Cortex of kidney (tissue), 1 donor: ENCODE measurements around the gene ZFP14.
"Not testable (repeated sequence)": the region's sequence is repeated elsewhere in the genome, so short reads cannot be mapped to it uniquely, and the experiment has no call there.

Experiments used
- DNase-seq: peaks from one replicate; lab custom pipeline; 2025; lab: John Stamatoyannopoulos, UW

The ZFP14 gene

DNA sequence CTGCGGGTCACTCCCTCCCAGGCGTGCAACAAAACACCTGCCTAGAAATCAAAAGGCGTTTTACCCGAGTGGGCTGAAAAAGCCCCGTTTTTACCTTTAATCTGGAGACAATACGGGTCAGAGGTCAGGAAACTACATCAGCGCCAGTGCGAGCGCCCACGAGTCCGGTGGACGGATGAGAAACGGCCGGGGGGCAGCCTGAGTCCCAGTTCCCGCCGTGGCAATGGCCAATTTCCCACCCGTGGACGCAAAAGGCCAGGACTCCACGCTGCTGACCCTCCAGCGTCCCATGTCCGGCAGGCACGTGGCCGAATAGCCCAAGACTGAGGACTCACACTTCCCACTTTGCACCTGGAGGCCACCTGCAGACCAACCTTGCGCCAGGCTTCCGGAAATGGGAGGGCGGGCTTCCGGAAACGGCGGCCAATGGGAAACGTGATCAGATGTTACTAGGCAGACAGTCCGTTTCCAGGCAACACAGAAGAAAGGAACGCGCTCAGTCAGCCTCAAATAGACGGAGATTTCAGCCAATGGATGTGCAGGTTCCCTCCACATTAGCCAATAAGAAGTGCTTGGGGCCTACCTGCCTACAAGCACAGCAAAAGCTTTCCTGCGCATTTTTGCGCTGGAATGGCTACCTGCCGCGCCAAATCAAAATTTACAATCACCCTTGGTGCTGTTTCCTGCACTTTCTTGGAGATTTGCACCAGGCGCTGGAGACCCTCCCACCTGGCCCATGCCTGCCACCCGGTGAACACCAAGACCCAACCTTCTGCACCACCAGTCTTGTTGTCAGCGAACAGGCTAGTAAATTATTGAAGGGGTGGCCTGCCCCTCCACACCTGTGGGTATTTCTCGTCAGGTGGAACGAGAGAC lies 47.4 kb downstream of the ZFP14 start:
- DNase-seq: no peak

DNA sequence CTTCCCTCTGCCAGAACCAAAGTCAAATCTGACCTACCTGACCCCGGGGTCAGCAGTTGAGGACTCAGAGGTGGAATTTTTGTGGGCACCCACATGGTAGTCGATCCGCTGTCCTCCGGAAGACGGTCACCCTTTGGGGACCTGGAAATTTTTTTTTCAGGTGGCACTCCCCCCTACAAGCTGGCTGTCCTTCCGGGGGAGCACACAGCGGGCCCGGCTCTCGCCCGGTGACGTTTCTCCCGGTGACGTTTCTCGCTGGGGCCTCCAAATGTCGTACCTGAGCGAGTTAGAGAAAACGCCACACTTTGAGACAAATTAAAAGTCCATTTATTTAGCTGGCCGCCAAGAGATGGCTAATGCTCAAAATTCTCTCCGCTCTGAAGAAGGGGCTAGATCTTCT lies 48.8 kb downstream of the ZFP14 start:
- DNase-seq: no peak

DNA sequence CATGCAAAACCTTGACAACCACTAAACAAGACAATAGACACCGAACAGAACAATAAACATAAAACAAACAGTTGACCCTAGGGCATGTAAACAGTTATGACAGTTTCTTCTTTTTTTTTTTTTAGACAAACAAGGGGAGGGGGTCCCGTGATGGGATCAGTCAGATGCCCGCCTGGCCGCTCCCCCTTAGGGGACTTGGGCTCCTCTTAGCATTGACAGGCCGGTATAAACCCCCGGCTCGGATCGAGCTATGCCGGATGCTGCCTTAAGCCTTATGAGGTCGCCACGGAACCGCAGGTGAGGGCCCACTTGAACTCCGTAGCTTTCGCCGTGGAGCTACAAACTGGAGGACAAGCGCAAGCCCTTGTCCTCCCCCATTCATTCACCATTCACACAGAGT lies 49.5 kb downstream of the ZFP14 start:
- DNase-seq: not testable (repeated sequence)

DNA sequence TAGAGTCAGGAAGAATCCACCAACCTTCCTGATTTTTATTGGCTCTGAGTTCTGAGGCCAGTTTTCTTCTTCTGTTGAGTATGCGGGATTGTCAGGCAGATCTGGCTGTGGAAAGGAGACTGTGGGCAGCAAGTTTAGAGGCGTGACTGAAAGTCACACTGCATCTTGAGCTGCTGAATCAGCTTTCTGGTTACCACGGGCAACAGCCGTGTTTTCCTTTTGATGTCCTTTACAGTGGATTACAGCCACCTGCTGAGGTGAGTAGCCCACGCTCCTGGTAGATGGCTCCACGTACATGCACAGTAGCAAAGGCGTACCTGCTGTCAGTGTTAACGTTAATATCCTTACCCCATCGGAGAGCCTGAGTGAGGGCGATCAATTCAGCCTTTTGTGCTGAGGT lies 52.4 kb downstream of the ZFP14 start:
- DNase-seq: not testable (repeated sequence)

DNA sequence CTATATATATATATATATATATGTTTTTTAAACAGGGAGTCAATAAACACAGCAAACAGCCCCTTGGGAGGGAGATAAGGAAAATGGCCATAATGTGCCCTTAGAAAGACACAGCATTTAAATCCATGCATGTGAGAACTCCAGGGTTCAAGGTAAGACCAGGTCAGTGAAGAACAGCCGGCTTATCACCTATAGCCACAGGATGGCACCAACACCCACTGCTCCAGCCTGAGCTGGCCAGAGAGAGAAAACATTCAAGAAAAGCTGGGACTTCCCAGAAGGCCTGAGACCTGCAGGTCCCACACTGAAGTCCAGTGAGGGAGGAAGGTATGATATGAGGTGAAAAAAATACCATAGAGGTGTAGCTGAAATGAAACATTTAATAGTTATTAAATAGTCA lies 63.8 kb downstream of the ZFP14 start:
- not testable (repeated sequence) for DNase-seq

DNA sequence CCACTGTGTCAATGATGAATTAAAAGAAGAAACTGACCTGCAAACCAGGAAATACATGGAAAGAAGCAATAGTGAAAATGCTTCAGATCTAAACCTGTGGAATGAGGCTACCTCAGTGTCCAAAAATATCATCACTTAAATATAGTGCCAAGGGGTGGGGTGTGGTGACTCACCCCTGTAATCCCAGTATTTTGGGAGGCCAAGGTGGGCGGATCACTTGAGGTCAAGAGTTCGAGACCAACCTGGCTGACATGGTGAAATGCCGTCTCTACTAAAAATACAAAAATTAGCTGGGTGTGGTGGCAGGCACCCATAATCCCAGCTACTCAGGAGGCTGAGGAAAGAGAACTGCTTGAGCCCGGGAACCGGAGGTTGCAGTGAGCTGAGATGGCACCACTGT lies 64.9 kb downstream of the ZFP14 start:
- DNase-seq: not testable (repeated sequence)

DNA sequence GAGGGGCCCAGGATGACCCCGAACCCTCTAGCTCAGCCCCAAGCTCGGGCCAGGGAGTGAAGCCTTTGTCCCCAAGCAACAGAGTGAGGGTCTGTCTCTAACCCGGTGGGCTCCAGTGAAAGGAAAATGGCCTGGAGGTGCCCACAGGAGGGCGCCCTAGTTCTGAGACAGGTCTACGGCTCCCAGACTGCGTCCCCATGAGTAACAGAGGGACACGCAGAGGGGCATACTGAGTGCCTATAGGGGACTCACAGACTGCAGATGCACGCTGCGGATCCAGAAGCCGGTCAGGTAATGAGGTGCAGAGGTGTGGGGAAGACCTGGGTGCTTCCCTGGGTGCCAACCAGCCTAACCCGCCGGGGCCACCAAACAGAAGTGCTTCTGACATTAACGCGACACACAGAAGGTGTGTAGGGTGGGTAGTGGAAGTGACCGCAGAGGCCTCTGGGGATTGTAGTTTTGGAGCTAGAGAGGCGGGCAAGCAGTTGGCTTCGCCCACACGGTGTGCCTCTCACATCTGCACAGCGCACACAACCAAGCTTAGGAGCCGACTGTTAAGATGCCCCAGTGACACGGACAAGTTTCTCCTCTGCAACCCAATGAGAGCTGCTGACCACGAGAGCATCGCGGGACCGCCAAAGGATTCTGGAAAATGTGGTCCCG lies 67.8 kb downstream of the ZFP14 start:
- not testable (repeated sequence) for DNase-seq

DNA sequence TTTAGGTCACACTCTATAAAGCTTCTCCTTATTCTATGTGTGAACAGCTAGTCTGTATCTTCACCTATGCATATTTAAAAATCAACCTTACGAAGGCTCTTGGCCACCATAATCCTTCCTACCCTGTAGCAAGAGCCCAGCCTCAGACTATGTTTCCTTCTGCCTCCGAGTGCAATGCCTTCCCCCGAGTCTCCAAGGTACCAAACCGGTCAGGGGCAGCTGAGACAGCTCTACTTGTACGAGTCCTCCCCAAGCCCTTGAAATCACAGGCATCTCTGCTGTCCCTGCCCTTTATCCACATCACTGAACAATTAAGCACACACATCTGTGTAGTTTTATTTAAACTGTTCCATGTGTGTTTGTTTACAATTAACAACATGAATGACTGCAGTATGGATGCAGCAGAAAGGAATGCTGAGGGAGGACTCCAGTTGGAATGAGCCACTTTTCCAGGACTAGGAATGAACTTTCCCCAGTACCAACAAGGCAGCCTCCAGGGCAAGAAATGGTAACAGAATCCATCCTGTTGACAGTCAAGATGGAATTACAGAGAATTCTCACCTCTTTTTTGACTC lies 68.5 kb downstream of the ZFP14 start:
- not testable (repeated sequence) for DNase-seq

DNA sequence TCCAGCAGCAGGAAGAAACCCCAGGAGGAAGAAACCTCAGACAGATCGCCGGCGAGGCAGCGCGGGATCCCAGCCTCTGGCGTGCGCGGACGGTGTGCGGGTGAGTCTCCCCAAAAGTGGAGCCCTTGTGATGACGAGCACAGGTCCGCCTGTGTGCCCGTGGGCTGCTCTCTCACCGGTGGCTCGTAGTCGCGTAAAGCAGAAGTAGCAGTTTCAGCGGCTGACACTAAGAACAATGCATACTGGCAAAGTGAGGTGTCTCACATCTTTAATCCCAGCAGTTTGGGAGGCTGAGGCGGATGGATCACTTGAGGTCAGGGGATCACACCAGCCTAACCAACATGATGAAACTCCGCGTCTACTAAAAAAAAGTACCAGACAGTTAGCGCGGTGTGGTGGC lies 69.2 kb downstream of the ZFP14 start:
- DNase-seq: not testable (repeated sequence)

DNA sequence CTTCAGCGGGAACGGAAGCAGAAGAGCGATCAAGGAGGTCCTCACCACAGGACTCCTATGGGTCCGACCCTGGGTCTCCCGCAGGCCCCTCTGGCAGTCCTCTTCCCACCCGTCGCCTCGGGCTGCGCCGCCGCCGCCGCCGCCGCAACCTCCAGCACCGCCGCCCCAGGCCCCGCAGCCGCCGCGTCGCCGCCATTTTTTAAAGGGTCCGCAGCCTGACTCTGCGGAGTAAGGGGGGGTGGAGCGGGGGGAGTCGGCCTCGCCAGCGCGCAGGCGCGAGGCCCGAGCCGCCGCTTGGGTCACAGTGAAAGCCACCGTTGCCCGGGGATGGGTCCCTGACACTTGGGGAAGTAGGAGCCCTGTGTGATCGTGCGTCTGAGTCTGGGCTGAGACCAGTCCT lies 69.7 kb downstream of the ZFP14 start:
- not testable (repeated sequence) for DNase-seq

DNA sequence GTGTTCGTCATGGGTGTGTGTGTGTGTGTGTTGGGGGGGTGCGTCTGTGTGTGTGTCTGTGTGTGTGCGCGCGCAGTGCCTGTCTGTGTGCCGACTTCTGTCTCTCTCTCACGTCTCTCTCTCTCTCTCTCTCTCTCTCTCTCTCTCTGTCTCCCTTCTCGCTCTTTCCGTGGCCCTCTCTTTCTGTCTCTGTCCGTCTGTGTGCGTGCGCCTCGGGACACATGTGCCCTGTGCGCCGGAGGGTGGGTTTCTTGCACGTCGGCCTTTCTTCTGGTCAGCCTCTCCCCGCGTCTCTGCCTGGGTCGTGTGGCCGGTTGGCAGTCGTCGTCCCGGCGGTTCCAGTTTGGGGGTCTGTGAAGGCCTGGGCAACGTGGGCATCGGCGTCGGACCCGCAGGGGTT lies 86.7 kb downstream of the ZFP14 start:
- DNase-seq: not testable (repeated sequence)
